Adrenal gland (tissue), 12 donors: ENCODE measurements around the gene KCTD3. TPM values are rescaled to one million over a fixed set of nuclear protein-coding genes. Genes with fewer than 3 reads are reported as not detected.

Experiments used
- DNase-seq, 7 donors: peaks; one replicate each; pipeline ENCODE4 v3.0.0-alpha.2; 2019 to 2020
- H3K27ac ChIP-seq, 5 donors: fragments of 200-600 bp; sonication (generic) in 4 of 5; 1 replicate in 3 of 5; 2 replicates in 2 of 5; pipeline versions ENCODE4 v1.5.1 to v1.8.0; 2016 to 2020; ENCODE audit warnings: mild to moderate bottlenecking in 1 of 5
- H3K27me3 ChIP-seq: fragments of 200-600 bp; 2 replicates; pipeline ENCODE4 v1.8.0; 2021
- H3K36me3 ChIP-seq, 2 donors: fragments of 200-600 bp; replicated peaks in 1 of 2; 1 replicate in 1 of 2; 2 replicates in 1 of 2; pipeline versions ENCODE4 v1.5.1 to v1.8.0; 2018 to 2022
- H3K4me1 ChIP-seq, 2 donors: fragments of 200-600 bp; replicated peaks in 1 of 2; 1 replicate in 1 of 2; 2 replicates in 1 of 2; pipeline versions ENCODE4 v1.5.1 to v1.8.0; 2018 to 2021
- H3K4me3 ChIP-seq, 4 donors: fragments of 200-600 bp; sonication (generic) in 3 of 4; one replicate each; pipeline ENCODE4 v1.5.1; 2016 to 2018
- H3K9me3 ChIP-seq, 3 donors: fragments of 200-600 bp; sonication (generic) in 1 of 3; replicated peaks in 1 of 3; 1 replicate in 2 of 3; 2 replicates in 1 of 3; pipeline versions ENCODE4 v1.5.1 to v1.8.0; 2016 to 2021
- POLR2A ChIP-seq, 2 donors: fragments of 450-650 bp; IDR thresholded peaks; one replicate each; pipeline ENCODE4 v1.6.1; 2017; ENCODE audit warnings: antibody characterized with exemption in 2 of 2, mild to moderate bottlenecking in 2 of 2, moderate library complexity in 1 of 2
- WGBS, 4 donors: extraction: QIAGEN DNeasy Blood & Tissue Kit in 2 of 4; methylation state at CpG; one replicate each; pipeline versions ENCODE4 v1.1.5 to v1.1.7; 2013 to 2017; 5-methylcytosine and 5-hydroxymethylcytosine counted together
- intact Hi-C, 2 donors: fragments of 100-400 bp; cut with DNase I; formaldehyde crosslinking; loops; one replicate each; pipeline versions ENCODE4 v1.14.1 to v1.15.0; 2022 to 2023
- polyA plus RNA-seq, 3 donors: library from polyadenylated mRNA; stranded (reverse); fragments of 200-250 nt in 2 of 3; fragments of 350-450 nt in 1 of 3; fragmentation: Illumina TruSeq in 1 of 3; extraction: RNeasy Lipid Tissue Mini Kit (QIAGEN cat#74804) in 1 of 3; gene quantifications; one replicate each; pipeline ENCODE4 v1.2.3, GENCODE V29; 2013 to 2014
- total RNA-seq, 9 donors: library from RNA; depleted of rRNA in 4 of 9; stranded (reverse); fragments of >200 nt in 4 of 9; fragments of 120-200 nt in 1 of 9; fragmentation: NEBNext Ultra II Directional in 1 of 9; extraction: Animal tissue kit (Norgen Biotek cat#: 25700) in 1 of 9; gene quantifications; one replicate each; pipeline versions ENCODE4 v1.1.0 to v1.2.4, GENCODE V29; 2013 to 2023
- TF ChIP-seq, protein P1 (sequence below), 6 experiments: fragments of 450-650 bp in 4 of 6; fragments of 200-600 bp in 2 of 6; sonication (generic) in 1 of 6; IDR thresholded peaks; 1 replicate in 5 of 6; 2 replicates in 1 of 6; pipeline versions ENCODE4 v1.5.1 to v1.8.0; 2016 to 2021; ENCODE audit warnings: antibody characterized with exemption in 6 of 6, mild to moderate bottlenecking in 2 of 6, moderate library complexity in 1 of 6
- donor health status: healthy with polysubstance abuse.
- donor health status: Bipolar disorder and iron deficiency.
- donor health status: DM: yes; HTN: yes; CAD: no.
- donor health status: DM: no; HTN: no; CAD: no.
- donor health status: DM: no; HTN: no; CAD: no.
- donor health status: DM: yes; HTN: yes; CAD: no.

Gene KCTD3
- total and polyA plus RNA-seq, 12 donors: 78.0 to 169 (median 116) TPM

DNA sequence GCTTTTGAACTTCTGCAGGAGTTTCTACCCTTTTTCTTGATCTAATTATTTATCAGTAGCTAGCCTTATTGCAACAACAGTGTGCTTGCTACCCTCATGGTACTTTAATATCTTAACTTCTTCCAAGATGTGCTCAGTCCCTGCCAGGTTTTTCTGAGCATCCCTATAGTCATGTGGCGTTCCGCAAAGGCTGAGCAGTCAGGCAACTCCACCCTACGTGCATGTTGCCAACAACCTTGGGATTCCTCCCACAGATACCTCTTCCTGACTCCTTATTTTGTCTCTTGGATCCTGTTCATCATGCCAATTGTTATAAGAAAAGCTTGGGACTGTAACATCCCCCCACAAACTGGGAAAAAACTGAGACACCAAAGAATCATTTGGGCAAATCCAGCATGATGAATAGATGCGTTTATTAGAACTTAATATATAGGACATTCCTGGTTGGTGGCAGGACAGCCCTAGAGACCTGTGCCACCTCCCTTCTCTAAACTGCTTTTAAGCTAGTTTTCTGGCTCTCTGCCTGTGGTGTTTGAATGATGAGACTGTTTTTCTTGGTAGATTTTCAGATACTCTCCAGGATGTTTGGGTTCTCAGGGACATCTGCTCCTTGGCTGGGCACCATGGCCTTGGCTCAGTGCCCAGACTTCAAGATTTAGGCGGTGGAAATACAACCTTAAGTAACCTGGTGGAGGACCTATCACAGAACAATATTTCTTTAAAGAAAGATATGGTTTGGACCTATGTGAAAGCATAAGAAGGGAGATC, 27.1 kb upstream of the KCTD3 start:
- H3K36me3 ChIP-seq: no peaks in the 10 kb centered on the region
- H3K27ac ChIP-seq: peak overlapping the region in 2 of 5 donors; percentile 18 to 35
- H3K9me3 ChIP-seq: no peaks in the 10 kb centered on the region
- peaks cover 0 to 28% of the 10 kb centered on the region in 2 donors for H3K4me1 ChIP-seq
- intact Hi-C loops: no loop called here
- WGBS, 4 donors: 15 to 23% (median 22%) methylated on average over 5 of the region's 5 CpGs
- H3K27me3 ChIP-seq: no peaks in the 10 kb centered on the region
- no peak overlapping the region for H3K4me3 ChIP-seq
- TF ChIP-seq, protein P1, sequence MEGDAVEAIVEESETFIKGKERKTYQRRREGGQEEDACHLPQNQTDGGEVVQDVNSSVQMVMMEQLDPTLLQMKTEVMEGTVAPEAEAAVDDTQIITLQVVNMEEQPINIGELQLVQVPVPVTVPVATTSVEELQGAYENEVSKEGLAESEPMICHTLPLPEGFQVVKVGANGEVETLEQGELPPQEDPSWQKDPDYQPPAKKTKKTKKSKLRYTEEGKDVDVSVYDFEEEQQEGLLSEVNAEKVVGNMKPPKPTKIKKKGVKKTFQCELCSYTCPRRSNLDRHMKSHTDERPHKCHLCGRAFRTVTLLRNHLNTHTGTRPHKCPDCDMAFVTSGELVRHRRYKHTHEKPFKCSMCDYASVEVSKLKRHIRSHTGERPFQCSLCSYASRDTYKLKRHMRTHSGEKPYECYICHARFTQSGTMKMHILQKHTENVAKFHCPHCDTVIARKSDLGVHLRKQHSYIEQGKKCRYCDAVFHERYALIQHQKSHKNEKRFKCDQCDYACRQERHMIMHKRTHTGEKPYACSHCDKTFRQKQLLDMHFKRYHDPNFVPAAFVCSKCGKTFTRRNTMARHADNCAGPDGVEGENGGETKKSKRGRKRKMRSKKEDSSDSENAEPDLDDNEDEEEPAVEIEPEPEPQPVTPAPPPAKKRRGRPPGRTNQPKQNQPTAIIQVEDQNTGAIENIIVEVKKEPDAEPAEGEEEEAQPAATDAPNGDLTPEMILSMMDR (IDR thresholded peaks at IDR 0.05): no peak
- no peak for TF ChIP-seq POLR2A (IDR thresholded peaks at IDR 0.05)
- peak; percentile 55 to 86 (median 75) for DNase-seq

DNA sequence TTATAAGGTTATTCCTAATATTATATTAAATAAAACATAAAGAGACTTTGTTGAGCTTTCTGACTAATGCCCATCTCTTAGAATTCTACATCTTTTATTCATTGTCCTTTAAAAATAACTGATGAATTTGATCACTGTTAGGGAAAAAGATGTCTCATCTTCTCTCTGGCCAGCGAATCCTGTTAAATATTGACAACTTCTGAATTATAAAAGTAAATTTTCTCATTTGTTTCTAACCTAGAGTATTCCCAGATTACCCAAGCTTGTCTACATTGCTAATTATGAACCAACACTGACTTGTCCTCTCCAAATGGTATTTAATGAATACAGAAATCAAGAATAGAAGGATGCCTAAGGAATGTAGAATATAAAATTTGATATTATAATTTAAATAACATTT, 24.8 kb upstream of the KCTD3 start:
- H3K4me1 ChIP-seq: peaks cover 0 to 28% of the 10 kb centered on the region in 2 donors
- intact Hi-C loops: no loop called here
- H3K36me3 ChIP-seq: no peaks in the 10 kb centered on the region
- no peaks in the 10 kb centered on the region for H3K9me3 ChIP-seq
- H3K4me3 ChIP-seq: no peak overlapping the region
- DNase-seq: no peak
- H3K27ac ChIP-seq: peak overlapping the region in 1 of 5 donors; percentile 60
- no peaks in the 10 kb centered on the region for H3K27me3 ChIP-seq
- WGBS, 4 donors: 74 to 94% (median 81%) methylated on average over 1 of the region's 1 CpG
- TF ChIP-seq, protein P1 (IDR thresholded peaks at IDR 0.05): no peak
- no peak for TF ChIP-seq POLR2A (IDR thresholded peaks at IDR 0.05)

DNA sequence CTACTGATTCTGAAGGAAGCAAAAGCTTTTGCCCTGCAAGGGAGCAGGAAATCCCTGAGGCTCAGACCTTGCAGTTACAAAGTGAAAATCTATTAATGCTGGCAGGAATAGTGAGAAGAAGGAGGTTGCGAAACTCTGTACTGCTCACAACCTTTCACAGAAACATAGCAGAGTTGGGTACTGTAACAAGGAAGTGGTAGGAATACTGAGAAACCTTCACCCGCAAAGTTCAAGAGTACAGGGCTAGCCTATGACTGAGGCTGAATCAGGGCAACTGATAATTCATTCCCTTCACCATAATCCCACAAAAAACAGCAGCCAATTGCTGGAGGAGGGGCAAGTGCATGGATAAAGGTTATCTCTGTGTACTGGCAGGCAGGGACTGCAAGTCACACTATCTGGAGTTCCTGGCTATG, 23.9 kb upstream of the KCTD3 start:
- H3K9me3 ChIP-seq: no peaks in the 10 kb centered on the region
- no peaks in the 10 kb centered on the region for H3K27me3 ChIP-seq
- DNase-seq: peak; percentile 53 to 90 (median 76)
- H3K4me3 ChIP-seq: no peak overlapping the region
- H3K4me1 ChIP-seq: peaks cover 0 to 28% of the 10 kb centered on the region in 2 donors
- intact Hi-C loops: no loop called here
- 24 to 52% (median 31%) methylated on average over 2 of the region's 2 CpGs for WGBS, 4 donors
- H3K27ac ChIP-seq: peak overlapping the region; percentile 6 to 73 (median 42)
- peak in 1 of 2 donors; percentile 16 for TF ChIP-seq POLR2A (IDR thresholded peaks at IDR 0.05)
- TF ChIP-seq, protein P1 (IDR thresholded peaks at IDR 0.05): no peak
- H3K36me3 ChIP-seq: no peaks in the 10 kb centered on the region

DNA sequence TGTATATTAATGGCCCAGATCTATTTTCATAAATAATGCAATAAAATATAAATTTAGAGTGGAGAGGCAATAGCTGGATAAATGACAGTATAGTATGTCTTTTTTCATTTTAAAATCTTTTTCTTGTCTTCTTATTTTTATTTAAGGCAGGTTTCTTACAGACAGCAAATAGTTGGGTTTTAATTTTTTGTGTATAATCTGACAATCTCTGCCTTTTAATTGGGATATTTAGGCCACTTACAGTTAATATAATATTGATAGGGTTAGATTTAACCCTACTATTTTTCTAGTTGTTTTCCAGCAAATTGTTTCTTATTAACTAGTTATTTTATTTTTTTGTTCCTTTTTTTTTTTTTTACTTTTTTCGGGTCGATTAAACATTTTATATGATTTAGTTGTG, 23.3 kb upstream of the KCTD3 start:
- Histone ChIP-seq H3K36me3 (no peaks in the 10 kb centered on the region), H3K4me1 (peaks cover 0 to 28% of the 10 kb centered on the region in 2 donors), H3K9me3 (no peaks in the 10 kb centered on the region), H3K27me3 (no peaks in the 10 kb centered on the region), H3K4me3 (no peak overlapping the region), H3K27ac (peak overlapping the region in 2 of 5 donors; percentile 6 to 33)
- no peak for DNase-seq
- TF ChIP-seq, protein P1 (IDR thresholded peaks at IDR 0.05): no peak
- TF ChIP-seq POLR2A (IDR thresholded peaks at IDR 0.05): no peak
- intact Hi-C loops: no loop called here
- WGBS, 4 donors: 95 to 99% (median 97%) methylated on average over 2 of the region's 2 CpGs
